Measurements from ENCODE around the gene MAST4. TPM values are rescaled to one million over a fixed set of nuclear protein-coding genes. Genes with fewer than 3 reads are reported as not detected.

MAST4 gene
- total RNA-seq, 1 donor from 2014 or later: 19.1 TPM

- no peaks in the 10 kb centered on the region for H3K36me3 ChIP-seq (ENCODE audit: control insufficient read depth, insufficient read depth, low read length)
- DNase-seq (ENCODE audit: low read depth): no peak
- H3K27me3 ChIP-seq (ENCODE audit: control insufficient read depth, insufficient read depth, low read length): no peaks in the 10 kb centered on the region
- no peak for TF ChIP-seq CTCF (IDR thresholded peaks at IDR 0.05; ENCODE audit: insufficient read depth, low read length, poor library complexity, severe bottlenecking)
- H3K4me3 ChIP-seq (ENCODE audit: low read depth, low read length): no peak within 1 kb of the TSS
Measured at GRCh38 chr5:67196537-67197059, 600.4 kb downstream of the MAST4 start, which contains the start of gene CD180. TSS of gene CD180 (minus strand) at chr5:67196799. CDS start at chr5:67196641, 158 bp downstream.

DNA sequence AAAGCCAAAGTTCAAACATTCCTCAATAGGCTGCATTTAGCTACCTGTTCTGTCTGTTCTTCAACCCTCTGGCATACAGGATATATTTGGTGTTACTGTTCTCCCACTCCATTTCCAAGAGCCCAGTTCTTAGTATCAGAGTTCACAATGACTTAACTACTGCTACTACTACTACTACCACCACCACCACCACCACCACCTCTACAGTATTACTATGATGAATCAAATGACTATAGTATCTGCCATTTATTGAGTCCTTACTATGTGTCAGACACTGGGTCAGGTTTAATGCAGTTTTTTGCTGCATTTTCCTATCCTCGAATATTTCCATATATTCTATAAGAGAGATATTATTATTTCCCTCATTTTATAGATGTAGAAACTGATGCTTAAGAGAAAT lies 601.3 kb downstream of the MAST4 start:
- no peak for TF ChIP-seq CTCF (IDR thresholded peaks at IDR 0.05; ENCODE audit: insufficient read depth, low read length, poor library complexity, severe bottlenecking)
- H3K4me3 ChIP-seq (ENCODE audit: low read depth, low read length): no peak overlapping the region

DNA sequence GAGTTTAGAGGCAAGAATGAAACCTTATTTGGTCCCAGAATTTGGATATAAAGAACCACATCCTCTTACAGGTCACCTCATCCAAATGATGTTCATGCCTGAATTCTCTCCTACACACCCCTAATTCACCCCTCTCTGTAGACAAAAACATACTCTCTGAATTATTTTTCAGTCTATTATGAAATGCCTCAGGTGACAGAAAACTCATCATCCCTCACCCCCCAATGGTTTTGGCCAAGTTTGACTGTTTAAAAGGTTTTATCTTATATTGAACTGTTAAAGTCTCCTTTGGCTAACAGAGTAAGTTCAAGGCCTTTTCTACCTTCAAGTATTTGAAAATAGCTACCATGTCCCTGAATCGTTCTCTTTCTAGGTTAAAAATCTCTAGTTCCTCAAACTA lies 602.7 kb downstream of the MAST4 start:
- no peaks in the 10 kb centered on the region for H3K36me3 ChIP-seq (ENCODE audit: control insufficient read depth, insufficient read depth, low read length)
- H3K27me3 ChIP-seq (ENCODE audit: control insufficient read depth, insufficient read depth, low read length): no peaks in the 10 kb centered on the region
- TF ChIP-seq CTCF (IDR thresholded peaks at IDR 0.05; ENCODE audit: insufficient read depth, low read length, poor library complexity, severe bottlenecking): no peak

More for the DNA sequence above, 601.3 kb downstream of the MAST4 start:
- Histone ChIP-seq H3K36me3 (ENCODE audit: control insufficient read depth, insufficient read depth, low read length) (no peaks in the 10 kb centered on the region), H3K27me3 (ENCODE audit: control insufficient read depth, insufficient read depth, low read length) (no peaks in the 10 kb centered on the region)
- no peak for DNase-seq (ENCODE audit: low read depth)

GRCh38 chr5:67199859-67200258 lies 603.7 kb downstream of the MAST4 start:
- no peaks in the 10 kb centered on the region for H3K27me3 ChIP-seq (ENCODE audit: control insufficient read depth, insufficient read depth, low read length)
- DNase-seq (ENCODE audit: low read depth): no peak
- TF ChIP-seq CTCF (IDR thresholded peaks at IDR 0.05; ENCODE audit: insufficient read depth, low read length, poor library complexity, severe bottlenecking): no peak
- H3K4me3 ChIP-seq (ENCODE audit: low read depth, low read length): no peak overlapping the region
- no peaks in the 10 kb centered on the region for H3K36me3 ChIP-seq (ENCODE audit: control insufficient read depth, insufficient read depth, low read length)

More for the DNA sequence above, 602.7 kb downstream of the MAST4 start:
- H3K4me3 ChIP-seq (ENCODE audit: low read depth, low read length): no peak overlapping the region
- no peak for DNase-seq (ENCODE audit: low read depth)

- H3K27me3 ChIP-seq (ENCODE audit: control insufficient read depth, insufficient read depth, low read length): no peaks in the 10 kb centered on the region
- DNase-seq (ENCODE audit: low read depth): no peak
- no peak for TF ChIP-seq CTCF (IDR thresholded peaks at IDR 0.05; ENCODE audit: insufficient read depth, low read length, poor library complexity, severe bottlenecking)
- no peaks in the 10 kb centered on the region for H3K36me3 ChIP-seq (ENCODE audit: control insufficient read depth, insufficient read depth, low read length)
- H3K4me3 ChIP-seq (ENCODE audit: low read depth, low read length): no peak overlapping the region
Measured at GRCh38 chr5:67200809-67201562, 604.8 kb downstream of the MAST4 start.

All from kidney epithelial cell (primary cell).